ENCODE measurements around the gene CRIP3.

- no peak for TF ChIP-seq IKZF2 (IDR thresholded peaks at IDR 0.05)
- TF ChIP-seq EP300 (IDR thresholded peaks at IDR 0.05; ENCODE audit: borderline replicate concordance in 1 of 2, control insufficient read depth in 1 of 2, low read depth in 2 of 2, low read length in 2 of 2): no peak
- no peak for TF ChIP-seq SP1 (IDR thresholded peaks at IDR 0.05; ENCODE audit: low read depth, low read length)
- TF ChIP-seq, protein P1, sequence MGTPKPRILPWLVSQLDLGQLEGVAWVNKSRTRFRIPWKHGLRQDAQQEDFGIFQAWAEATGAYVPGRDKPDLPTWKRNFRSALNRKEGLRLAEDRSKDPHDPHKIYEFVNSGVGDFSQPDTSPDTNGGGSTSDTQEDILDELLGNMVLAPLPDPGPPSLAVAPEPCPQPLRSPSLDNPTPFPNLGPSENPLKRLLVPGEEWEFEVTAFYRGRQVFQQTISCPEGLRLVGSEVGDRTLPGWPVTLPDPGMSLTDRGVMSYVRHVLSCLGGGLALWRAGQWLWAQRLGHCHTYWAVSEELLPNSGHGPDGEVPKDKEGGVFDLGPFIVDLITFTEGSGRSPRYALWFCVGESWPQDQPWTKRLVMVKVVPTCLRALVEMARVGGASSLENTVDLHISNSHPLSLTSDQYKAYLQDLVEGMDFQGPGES (IDR thresholded peaks at IDR 0.05): no peak
- TF ChIP-seq, protein P2, sequence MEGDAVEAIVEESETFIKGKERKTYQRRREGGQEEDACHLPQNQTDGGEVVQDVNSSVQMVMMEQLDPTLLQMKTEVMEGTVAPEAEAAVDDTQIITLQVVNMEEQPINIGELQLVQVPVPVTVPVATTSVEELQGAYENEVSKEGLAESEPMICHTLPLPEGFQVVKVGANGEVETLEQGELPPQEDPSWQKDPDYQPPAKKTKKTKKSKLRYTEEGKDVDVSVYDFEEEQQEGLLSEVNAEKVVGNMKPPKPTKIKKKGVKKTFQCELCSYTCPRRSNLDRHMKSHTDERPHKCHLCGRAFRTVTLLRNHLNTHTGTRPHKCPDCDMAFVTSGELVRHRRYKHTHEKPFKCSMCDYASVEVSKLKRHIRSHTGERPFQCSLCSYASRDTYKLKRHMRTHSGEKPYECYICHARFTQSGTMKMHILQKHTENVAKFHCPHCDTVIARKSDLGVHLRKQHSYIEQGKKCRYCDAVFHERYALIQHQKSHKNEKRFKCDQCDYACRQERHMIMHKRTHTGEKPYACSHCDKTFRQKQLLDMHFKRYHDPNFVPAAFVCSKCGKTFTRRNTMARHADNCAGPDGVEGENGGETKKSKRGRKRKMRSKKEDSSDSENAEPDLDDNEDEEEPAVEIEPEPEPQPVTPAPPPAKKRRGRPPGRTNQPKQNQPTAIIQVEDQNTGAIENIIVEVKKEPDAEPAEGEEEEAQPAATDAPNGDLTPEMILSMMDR (IDR thresholded peaks at IDR 0.05 in 2 of 3, conservative IDR thresholded peaks at IDR 0.05 in 1 of 3; ENCODE audit: control insufficient read depth in 2 of 3, extremely low read depth in 1 of 3, insufficient read depth in 1 of 3, low read depth in 3 of 3, low read length in 3 of 3): no peak
- no peak for TF ChIP-seq TAF1 (IDR thresholded peaks at IDR 0.05; ENCODE audit: borderline replicate concordance, low read depth, low read length)
- TF ChIP-seq GABPA (IDR thresholded peaks at IDR 0.05; ENCODE audit: low read depth): no peak
- TF ChIP-seq, protein P3, sequence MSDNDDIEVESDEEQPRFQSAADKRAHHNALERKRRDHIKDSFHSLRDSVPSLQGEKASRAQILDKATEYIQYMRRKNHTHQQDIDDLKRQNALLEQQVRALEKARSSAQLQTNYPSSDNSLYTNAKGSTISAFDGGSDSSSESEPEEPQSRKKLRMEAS (IDR thresholded peaks at IDR 0.05; ENCODE audit: low read depth, low read length): no peak
- no peak for TF ChIP-seq EZH2 (IDR thresholded peaks at IDR 0.05; ENCODE audit: borderline replicate concordance, control insufficient read depth, low read depth, low read length)
- TF ChIP-seq CREB1 (IDR thresholded peaks at IDR 0.05; ENCODE audit: low read depth): no peak
- TF ChIP-seq STAT3 (IDR thresholded peaks at IDR 0.05; ENCODE audit: low read depth, low read length): no peak
- no peak for TF ChIP-seq ZSCAN29 (IDR thresholded peaks at IDR 0.05)
- TF ChIP-seq POLR2AphosphoS5 (IDR thresholded peaks at IDR 0.05; ENCODE audit: low read length): no peak
- TF ChIP-seq CREM (IDR thresholded peaks at IDR 0.05; ENCODE audit: low read depth): no peak
These were observed 40.8 kb downstream of the CRIP3 start for GRCh38 chr6:43267619-43268354.
